Measurements from ENCODE around the gene MTG2.

MTG2 gene

GRCh38 chr20:62242176-62242575 is 59.3 kb downstream of the MTG2 start:
- no peak for TF ChIP-seq ZFP3 (CRISPR knock-in tag; IDR thresholded peaks at IDR 0.05)
- no peak for TF ChIP-seq ZNF70 (CRISPR knock-in tag; IDR thresholded peaks at IDR 0.05)
- TF ChIP-seq OSR1 (CRISPR knock-in tag; IDR thresholded peaks at IDR 0.05) = no peak
- TF ChIP-seq, protein P1, sequence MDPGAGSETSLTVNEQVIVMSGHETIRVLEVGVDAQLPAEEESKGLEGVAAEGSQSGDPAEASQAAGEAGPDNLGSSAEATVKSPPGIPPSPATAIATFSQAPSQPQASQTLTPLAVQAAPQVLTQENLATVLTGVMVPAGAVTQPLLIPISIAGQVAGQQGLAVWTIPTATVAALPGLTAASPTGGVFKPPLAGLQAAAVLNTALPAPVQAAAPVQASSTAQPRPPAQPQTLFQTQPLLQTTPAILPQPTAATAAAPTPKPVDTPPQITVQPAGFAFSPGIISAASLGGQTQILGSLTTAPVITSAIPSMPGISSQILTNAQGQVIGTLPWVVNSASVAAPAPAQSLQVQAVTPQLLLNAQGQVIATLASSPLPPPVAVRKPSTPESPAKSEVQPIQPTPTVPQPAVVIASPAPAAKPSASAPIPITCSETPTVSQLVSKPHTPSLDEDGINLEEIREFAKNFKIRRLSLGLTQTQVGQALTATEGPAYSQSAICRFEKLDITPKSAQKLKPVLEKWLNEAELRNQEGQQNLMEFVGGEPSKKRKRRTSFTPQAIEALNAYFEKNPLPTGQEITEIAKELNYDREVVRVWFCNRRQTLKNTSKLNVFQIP (CRISPR knock-in tag; IDR thresholded peaks at IDR 0.05; ENCODE audit: borderline replicate concordance, low read depth) = no peak
- no peak for TF ChIP-seq ESRRG (CRISPR knock-in tag; IDR thresholded peaks at IDR 0.05)
- no peak for TF ChIP-seq BACH2 (CRISPR knock-in tag; IDR thresholded peaks at IDR 0.05; ENCODE audit: borderline replicate concordance)
- TF ChIP-seq SNAI2 (CRISPR knock-in tag; IDR thresholded peaks at IDR 0.05) = no peak
- TF ChIP-seq CSRNP3 (CRISPR knock-in tag; IDR thresholded peaks at IDR 0.05) = no peak
- TF ChIP-seq ISL1 (CRISPR knock-in tag; IDR thresholded peaks at IDR 0.05) = no peak
- TF ChIP-seq ZNF565 (CRISPR knock-in tag; conservative IDR thresholded peaks at IDR 0.05; ENCODE audit: low read depth) = no peak
- TF ChIP-seq PATZ1 (CRISPR knock-in tag; IDR thresholded peaks at IDR 0.05; ENCODE audit: borderline replicate concordance) = no peak
- TF ChIP-seq ARNTL (CRISPR knock-in tag; IDR thresholded peaks at IDR 0.05; ENCODE audit: borderline replicate concordance, low read depth) = no peak

DNA sequence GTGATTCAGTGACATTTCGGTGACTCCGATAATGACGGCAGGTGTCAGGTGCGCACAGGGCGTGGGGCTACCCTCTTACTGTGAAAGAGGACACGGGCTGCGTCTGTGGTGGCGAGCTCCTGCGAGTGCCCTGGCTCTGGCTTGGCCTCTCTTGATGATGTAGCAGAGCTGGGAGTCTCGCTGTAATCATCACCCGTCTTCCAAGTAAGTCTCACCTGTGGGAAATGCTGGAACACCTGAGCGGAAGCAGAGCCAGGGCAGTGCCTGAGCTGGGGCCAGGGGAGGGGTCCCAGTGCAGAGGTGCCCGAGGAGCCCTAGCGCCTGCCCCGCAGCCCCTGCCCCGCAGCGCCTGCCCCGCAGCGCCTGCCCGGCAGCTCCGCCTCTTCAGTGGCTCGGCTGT is 60.3 kb downstream of the MTG2 start:
- ATAC-seq = no peak
- no peak for TF ChIP-seq ZFP30 (CRISPR knock-in tag; IDR thresholded peaks at IDR 0.05)
- TF ChIP-seq RARB (CRISPR knock-in tag; IDR thresholded peaks at IDR 0.05) = no peak
- TF ChIP-seq ZNF565 (CRISPR knock-in tag; conservative IDR thresholded peaks at IDR 0.05; ENCODE audit: low read depth) = no peak
- no peak for TF ChIP-seq SNAI2 (CRISPR knock-in tag; IDR thresholded peaks at IDR 0.05)
- no peak for TF ChIP-seq CREB5 (CRISPR knock-in tag; IDR thresholded peaks at IDR 0.05; ENCODE audit: low read depth)
- no peak for TF ChIP-seq PPARA (CRISPR knock-in tag; IDR thresholded peaks at IDR 0.05; ENCODE audit: borderline replicate concordance)
- TF ChIP-seq GLIS3 (CRISPR knock-in tag; IDR thresholded peaks at IDR 0.05) = no peak
- TF ChIP-seq PATZ1 (CRISPR knock-in tag; IDR thresholded peaks at IDR 0.05; ENCODE audit: borderline replicate concordance) = no peak
- no peak for TF ChIP-seq ZNF70 (CRISPR knock-in tag; IDR thresholded peaks at IDR 0.05)
- no peak for TF ChIP-seq ESRRG (CRISPR knock-in tag; IDR thresholded peaks at IDR 0.05)

More at GRCh38 chr20:62242176-62242575, 59.3 kb downstream of the MTG2 start:
- no peak for ATAC-seq

DNA sequence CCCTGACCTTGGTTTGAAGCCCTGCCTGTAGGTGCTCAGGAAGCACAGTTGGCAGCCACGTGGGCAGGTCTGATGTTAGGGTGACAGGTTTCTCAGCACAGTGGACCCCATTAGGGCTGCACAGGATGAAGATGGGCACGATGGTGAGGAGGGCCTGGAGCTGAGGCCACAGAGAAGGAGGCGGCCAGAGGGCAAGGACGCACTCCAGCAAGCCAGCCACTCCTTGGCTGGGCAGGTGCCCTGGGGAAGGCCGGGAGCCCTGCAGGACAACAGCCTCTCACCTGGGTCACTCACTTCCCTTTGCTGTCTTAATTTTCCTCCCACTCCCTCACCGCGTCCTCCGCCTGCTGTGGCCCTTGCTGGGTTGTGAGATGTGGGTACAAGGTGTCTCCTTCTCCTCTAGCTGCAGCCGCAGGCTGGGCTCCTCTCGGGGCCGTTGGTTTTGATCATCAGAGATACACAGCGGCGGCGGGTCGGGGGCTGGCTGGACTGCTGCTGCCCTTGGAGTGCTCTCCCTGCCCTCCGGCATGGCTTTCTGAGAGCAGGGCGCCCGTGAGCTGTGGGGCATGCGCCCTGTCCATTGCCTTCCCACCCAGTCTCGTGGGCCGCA is 61.2 kb downstream of the MTG2 start:
- no peak for ATAC-seq

More for the DNA sequence above, 61.2 kb downstream of the MTG2 start:
- TF ChIP-seq ZFP30 (CRISPR knock-in tag; IDR thresholded peaks at IDR 0.05) (no peak), CREB5 (CRISPR knock-in tag; IDR thresholded peaks at IDR 0.05; ENCODE audit: low read depth) (no peak), RARB (CRISPR knock-in tag; IDR thresholded peaks at IDR 0.05) (no peak), CSDC2 (CRISPR knock-in tag; IDR thresholded peaks at IDR 0.05) (no peak)
